Thymus (tissue), 11 donors: ENCODE measurements around the gene CCDC172. TPM values are rescaled to one million over a fixed set of nuclear protein-coding genes. Genes with fewer than 3 reads are reported as not detected.

ENCODE experiments used
- DNase-seq, 9 donors: peaks; one replicate each; pipeline ENCODE4 v3.0.0-alpha.2; 2013; ENCODE audit warnings: low spot score in 9 of 9, low read depth in 6 of 9, missing footprints in 1 of 9
- H3K27ac ChIP-seq, 2 donors: one replicate each; pipeline ENCODE4 v1.5.1; 2013; ENCODE audit warnings: control low read depth in 1 of 2, low read depth in 1 of 2, low read length in 1 of 2, mild to moderate bottlenecking in 1 of 2, moderate library complexity in 1 of 2
- H3K27me3 ChIP-seq, 2 donors: one replicate each; pipeline ENCODE4 v1.5.1; 2013; ENCODE audit warnings: low read length in 1 of 2; ENCODE audit not compliant: control insufficient read depth in 2 of 2, insufficient read depth in 1 of 2
- H3K36me3 ChIP-seq, 2 donors: one replicate each; pipeline ENCODE4 v1.5.1; 2013; ENCODE audit warnings: low read length in 1 of 2, mild to moderate bottlenecking in 1 of 2, moderate library complexity in 1 of 2; ENCODE audit not compliant: control insufficient read depth in 2 of 2, insufficient read depth in 2 of 2
- H3K4me1 ChIP-seq, 2 donors: one replicate each; pipeline ENCODE4 v1.5.1; 2013; ENCODE audit warnings: low read length in 2 of 2; ENCODE audit not compliant: control insufficient read depth in 2 of 2, insufficient read depth in 2 of 2
- H3K4me3 ChIP-seq, 2 donors: one replicate each; pipeline ENCODE4 v1.5.1; 2013; ENCODE audit warnings: low read length in 2 of 2, control low read depth in 1 of 2, mild to moderate bottlenecking in 1 of 2
- H3K9me3 ChIP-seq, 2 donors: one replicate each; pipeline ENCODE4 v1.5.1; 2013; ENCODE audit warnings: low read length in 1 of 2, mild to moderate bottlenecking in 1 of 2; ENCODE audit not compliant: control insufficient read depth in 2 of 2, insufficient read depth in 1 of 2
- WGBS: extraction: QIAGEN DNeasy Blood & Tissue Kit; methylation state at CpG from one replicate; pipeline ENCODE4 v1.1.7; 2013; 5-methylcytosine and 5-hydroxymethylcytosine counted together
- polyA plus RNA-seq: library from polyadenylated mRNA; stranded (reverse); fragments of 200-250 nt; gene quantifications from one replicate; pipeline ENCODE4 v1.2.3, GENCODE V29; 2013
- total RNA-seq: library from RNA; stranded (reverse); fragments of 120-200 nt; gene quantifications from one replicate; pipeline ENCODE4 v1.2.4, GENCODE V29; 2013
- donor health status: healthy.

Gene CCDC172
- total and polyA plus RNA-seq, 2 donors = 0.05 to 0.16 TPM

DNA sequence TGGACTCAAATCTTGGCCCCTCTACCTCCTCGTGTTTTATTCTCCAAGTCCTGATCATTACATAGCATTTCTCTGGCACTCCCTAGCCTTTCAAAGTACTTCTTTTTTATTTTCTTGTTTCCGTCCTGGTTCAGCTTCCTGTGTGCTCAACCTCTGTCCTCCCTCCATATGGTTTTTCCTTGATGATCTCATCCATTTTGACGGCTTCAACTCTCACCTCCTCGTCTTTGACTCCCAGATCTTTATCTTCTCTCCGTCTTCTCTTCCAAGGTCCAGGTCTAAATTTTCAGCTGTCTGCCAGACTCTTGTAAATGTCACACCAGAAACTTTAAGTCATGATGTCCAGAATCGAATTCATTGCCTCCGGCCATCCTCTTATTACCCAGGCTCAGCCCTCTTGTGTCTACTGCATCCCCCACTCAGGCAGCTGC is 27.9 kb upstream of the CCDC172 start:
- no peaks in the 10 kb centered on the region for H3K9me3 ChIP-seq
- no peaks in the 10 kb centered on the region for H3K36me3 ChIP-seq
- 77% methylated on average over 7 of the region's 7 CpGs for WGBS
- H3K27me3 ChIP-seq = no peaks in the 10 kb centered on the region
- DNase-seq = no peak
- no peak overlapping the region for H3K4me3 ChIP-seq
- H3K4me1 ChIP-seq = no peaks in the 10 kb centered on the region
- H3K27ac ChIP-seq = no peak overlapping the region

DNA sequence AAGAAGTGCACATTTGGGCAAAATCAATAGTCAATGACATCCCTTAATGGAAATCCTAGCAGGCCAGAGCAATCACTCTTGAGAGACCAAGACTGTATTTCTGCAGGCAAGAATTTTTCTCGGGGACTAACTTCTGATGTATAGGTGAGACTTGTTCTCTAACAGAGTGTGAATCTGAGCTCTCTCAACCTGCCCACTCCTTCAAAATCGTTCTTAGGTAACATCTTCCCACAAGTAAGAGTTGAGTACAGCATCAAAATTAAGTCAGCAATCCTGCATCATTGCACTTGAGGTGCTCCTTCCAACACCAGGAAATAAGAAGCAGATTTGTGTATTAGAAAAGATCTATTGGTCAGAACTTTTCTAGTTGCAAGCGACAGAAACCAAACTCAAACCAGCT is 25.7 kb upstream of the CCDC172 start:
- H3K4me1 ChIP-seq = no peaks in the 10 kb centered on the region

DNA sequence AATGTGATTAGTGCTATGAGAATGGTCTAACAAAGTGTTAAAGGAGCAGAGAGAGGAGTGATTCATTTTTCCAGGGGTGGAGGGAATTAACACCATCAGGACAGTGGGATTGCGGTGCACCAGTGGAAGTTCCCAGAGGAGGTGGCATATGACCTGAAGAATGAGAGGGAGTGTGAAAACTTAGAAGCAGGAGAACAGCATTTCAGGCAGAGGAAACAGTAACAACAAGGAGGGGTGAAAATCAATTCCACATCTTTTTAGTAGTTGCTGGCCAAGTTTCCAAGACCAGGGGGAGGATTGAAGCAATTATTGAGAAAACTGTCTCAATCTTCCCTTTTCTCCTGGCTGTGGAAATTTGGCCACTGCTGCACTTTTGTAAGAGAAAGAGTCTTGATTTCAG is 23.7 kb upstream of the CCDC172 start:
- Histone ChIP-seq H3K4me1 (no peaks in the 10 kb centered on the region), H3K27me3 (no peaks in the 10 kb centered on the region), H3K27ac (no peak overlapping the region), H3K9me3 (no peaks in the 10 kb centered on the region), H3K36me3 (no peaks in the 10 kb centered on the region), H3K4me3 (no peak overlapping the region)
- DNase-seq = no peak
- WGBS = 90% methylated on average over 1 of the region's 1 CpG

More for the DNA sequence above, 25.7 kb upstream of the CCDC172 start:
- Histone ChIP-seq H3K27me3 (no peaks in the 10 kb centered on the region), H3K4me3 (no peak overlapping the region), H3K27ac (no peak overlapping the region), H3K9me3 (no peaks in the 10 kb centered on the region), H3K36me3 (no peaks in the 10 kb centered on the region)
- DNase-seq = no peak
- 82% methylated on average over 3 of the region's 3 CpGs for WGBS

DNA sequence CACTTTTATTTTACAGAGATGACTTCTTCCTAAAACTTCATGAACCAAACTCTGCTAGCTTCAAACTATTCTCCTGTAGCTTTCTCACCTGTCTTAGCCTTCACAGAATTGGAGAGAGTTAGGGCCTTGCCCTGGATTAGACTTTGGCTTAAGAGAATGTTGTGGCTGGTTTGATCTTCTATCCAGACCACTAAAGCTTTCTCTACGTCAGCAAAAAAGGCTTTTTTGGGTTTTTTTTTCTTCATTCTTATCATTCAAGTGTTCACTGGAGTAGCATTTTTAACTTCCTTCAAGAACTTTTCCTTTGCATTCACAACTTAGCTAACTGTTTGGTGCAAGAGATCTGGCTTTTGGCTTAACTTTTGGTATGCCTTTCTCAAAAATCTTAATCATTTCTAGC is 19.3 kb upstream of the CCDC172 start:
- Histone ChIP-seq H3K36me3 (no peaks in the 10 kb centered on the region), H3K9me3 (no peaks in the 10 kb centered on the region), H3K4me3 (no peak overlapping the region), H3K27ac (no peak overlapping the region), H3K4me1 (no peaks in the 10 kb centered on the region), H3K27me3 (no peaks in the 10 kb centered on the region)
- WGBS = 81% methylated on average over 1 of the region's 1 CpG
- DNase-seq = no peak

DNA sequence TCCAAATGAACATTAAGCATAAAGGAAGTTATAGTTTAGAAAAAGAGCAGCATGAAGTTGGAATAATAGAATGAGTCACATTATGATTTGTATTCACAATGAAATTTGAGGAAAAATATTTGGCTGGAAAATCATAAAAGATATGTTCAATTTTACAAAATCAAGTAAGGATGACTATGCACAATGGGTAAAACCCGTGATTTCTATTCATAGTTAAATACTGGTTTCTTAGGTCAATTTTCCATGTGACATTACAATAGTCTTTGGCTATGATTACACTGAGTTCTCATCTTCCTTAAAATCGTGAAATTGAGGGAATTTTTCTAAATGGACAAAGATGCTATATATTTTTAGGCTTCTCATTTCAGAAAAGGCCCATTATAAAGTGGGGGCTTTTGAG is 17.4 kb upstream of the CCDC172 start:
- 87% methylated on average over 2 of the region's 2 CpGs for WGBS
- Histone ChIP-seq H3K36me3 (no peaks in the 10 kb centered on the region), H3K9me3 (no peaks in the 10 kb centered on the region), H3K4me3 (no peak overlapping the region), H3K27ac (no peak overlapping the region), H3K27me3 (no peaks in the 10 kb centered on the region), H3K4me1 (no peaks in the 10 kb centered on the region)
- no peak for DNase-seq

DNA sequence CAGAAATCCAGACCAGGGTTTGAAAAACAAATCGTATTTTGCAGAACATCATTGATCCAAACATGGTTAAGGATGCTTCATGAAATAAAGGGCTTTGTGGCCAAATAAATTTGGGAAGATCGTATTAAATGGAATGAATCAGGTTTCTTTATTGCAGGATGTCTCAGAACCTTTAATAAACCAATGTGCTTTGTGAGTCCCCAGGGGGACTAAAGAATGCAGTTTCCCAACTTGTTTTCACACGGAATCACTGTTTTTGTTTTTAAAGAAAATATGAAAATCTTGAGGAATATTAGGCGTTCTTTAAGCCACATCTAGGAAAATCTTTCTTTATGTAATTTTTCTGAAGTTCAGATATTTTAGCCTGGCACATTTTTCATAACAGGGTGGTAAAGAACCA is 16.8 kb upstream of the CCDC172 start:
- no peaks in the 10 kb centered on the region for H3K4me1 ChIP-seq
- no peak overlapping the region for H3K4me3 ChIP-seq
- H3K36me3 ChIP-seq = no peaks in the 10 kb centered on the region
- H3K9me3 ChIP-seq = no peaks in the 10 kb centered on the region
- no peak overlapping the region for H3K27ac ChIP-seq
- DNase-seq = no peak
- H3K27me3 ChIP-seq = no peaks in the 10 kb centered on the region
- 91% methylated on average over 4 of the region's 4 CpGs for WGBS

DNA sequence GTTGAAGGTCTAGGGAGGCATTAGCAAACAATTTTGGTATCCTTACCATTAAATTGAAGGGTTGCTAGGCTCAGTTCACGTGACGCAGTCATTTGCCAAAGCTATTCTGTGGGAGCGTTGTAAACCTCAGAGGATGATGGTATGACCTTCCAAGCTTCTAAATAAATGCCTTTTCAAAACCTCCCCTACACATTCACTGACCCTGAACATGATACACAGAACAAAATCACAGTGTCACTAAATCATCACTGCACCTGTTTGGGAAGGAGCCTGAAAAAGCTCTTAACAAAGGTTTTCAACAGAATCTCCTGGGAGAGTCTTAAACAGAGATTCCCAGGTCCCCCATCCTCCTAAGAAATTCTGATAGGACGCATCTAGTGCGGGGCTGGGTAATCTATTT is 13.2 kb upstream of the CCDC172 start:
- Histone ChIP-seq H3K27ac (no peak overlapping the region), H3K9me3 (no peaks in the 10 kb centered on the region), H3K36me3 (no peaks in the 10 kb centered on the region), H3K4me3 (no peak overlapping the region), H3K4me1 (no peaks in the 10 kb centered on the region), H3K27me3 (no peaks in the 10 kb centered on the region)
- no peak for DNase-seq
- 93% methylated on average over 5 of the region's 5 CpGs for WGBS

DNA sequence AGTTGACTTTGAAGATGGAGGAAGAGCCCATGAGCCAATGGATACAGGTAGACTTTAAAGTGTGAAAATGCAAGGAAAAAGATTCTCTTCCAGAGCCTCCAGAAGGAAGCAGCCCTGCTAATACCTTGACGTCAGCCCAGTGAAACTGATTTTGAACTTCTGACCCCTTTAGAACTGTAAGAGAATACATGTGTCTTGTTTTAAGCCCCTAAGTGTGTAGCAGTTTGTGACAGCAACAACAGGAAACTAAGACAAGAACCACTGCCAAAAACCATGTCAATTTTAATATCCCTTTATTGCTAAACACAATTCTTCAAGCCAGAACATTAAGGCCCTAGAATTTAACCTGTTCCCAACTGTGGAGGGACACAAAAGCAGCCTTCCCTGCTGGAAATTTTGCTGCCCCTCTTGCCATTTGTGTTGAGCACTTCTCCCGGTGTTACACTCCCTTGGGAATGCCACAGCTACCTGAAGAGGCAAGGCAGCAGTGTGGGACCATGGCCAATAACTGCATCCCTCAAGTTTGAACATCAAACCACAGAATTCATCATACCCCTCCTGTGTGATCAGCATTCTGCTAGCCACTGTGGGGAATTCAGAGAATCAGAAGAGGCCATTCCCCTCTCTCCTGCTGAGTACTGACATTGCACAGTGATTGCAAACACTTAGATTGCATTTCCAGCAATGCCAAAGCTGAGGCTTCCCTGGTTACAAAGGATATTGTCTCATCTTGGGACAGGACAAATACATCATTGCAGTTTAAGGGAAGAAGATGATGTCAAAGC is 12.3 kb upstream of the CCDC172 start:
- H3K27ac ChIP-seq = no peak overlapping the region
- no peaks in the 10 kb centered on the region for H3K4me1 ChIP-seq
- 82% methylated on average over 2 of the region's 2 CpGs for WGBS
- no peaks in the 10 kb centered on the region for H3K36me3 ChIP-seq
- H3K9me3 ChIP-seq = no peaks in the 10 kb centered on the region
- H3K27me3 ChIP-seq = no peaks in the 10 kb centered on the region
- no peak overlapping the region for H3K4me3 ChIP-seq
- no peak for DNase-seq

DNA sequence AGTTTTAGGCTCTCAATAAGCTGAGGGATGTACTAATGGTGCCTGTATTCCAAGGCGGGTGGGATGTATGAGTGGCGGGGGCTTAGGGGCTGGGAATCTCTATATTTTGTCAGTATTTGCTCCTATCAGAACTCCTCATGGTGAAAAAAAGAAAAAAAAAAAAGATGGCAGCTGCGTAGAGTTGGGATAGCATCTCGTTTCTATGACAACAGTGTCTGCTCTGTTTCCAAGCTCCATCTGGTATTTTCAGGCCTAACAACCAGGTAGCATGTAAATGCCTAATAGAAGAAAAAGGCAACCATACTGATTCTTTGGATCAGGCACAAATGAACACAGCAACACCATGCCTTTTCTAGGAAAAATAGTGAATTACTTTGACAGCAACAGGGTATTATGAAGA is 11.7 kb upstream of the CCDC172 start:
- 97% methylated on average over 4 of the region's 4 CpGs for WGBS
- DNase-seq = no peak

More for the DNA sequence above, 11.7 kb upstream of the CCDC172 start:
- Histone ChIP-seq H3K4me1 (no peaks in the 10 kb centered on the region), H3K4me3 (no peak overlapping the region), H3K27me3 (no peaks in the 10 kb centered on the region), H3K36me3 (no peaks in the 10 kb centered on the region), H3K27ac (no peak overlapping the region), H3K9me3 (no peaks in the 10 kb centered on the region)
